ENCODE data around the gene MPG. TPM values are rescaled to one million over a fixed set of nuclear protein-coding genes. Genes with fewer than 3 reads are reported as not detected.
"Not testable (repeated sequence)": the region's sequence is repeated elsewhere in the genome, so short reads cannot be mapped to it uniquely, and the experiment has no call there.

The MPG gene
- total RNA-seq, 1 experiment from 2014 or later = 32.6 TPM

- RAD21 ChIA-PET (ENCODE audit: low non-redundant PET in 1 of 2, low total read pairs in 2 of 2, uncharacterized antibody in 2 of 2, unreplicated experiment in 2 of 2) = interaction anchor here in 1 of 2 experiments (1.4 kb wide), 1 partner anchor 9 kb away, joined by 3 read pairs; the partner anchor contains the start of genes POLR3K and SNRNP25
- POLR2A ChIA-PET = no interaction called here
- Histone ChIP-seq H2AFZ (ENCODE audit: low read depth, low read length, poor library complexity, severe bottlenecking) (no peak overlapping the region), H3K9me2 (ENCODE audit: insufficient read depth) (no peaks in the 10 kb centered on the region), H3K27me3 (ENCODE audit: insufficient read depth, low read length) (no peaks in the 10 kb centered on the region), H3K9ac (ENCODE audit: low read length) (no peak overlapping the region), H3K4me1 (ENCODE audit: control insufficient read depth in 1 of 2, insufficient read depth in 2 of 2, low read length in 2 of 2) (no peaks in the 10 kb centered on the region; a peak in 1 of 4 replicates), H3K79me2 (ENCODE audit: insufficient read depth, low read length) (peaks cover 6% of the 10 kb centered on the region; the same call in 1 of the 2 replicates), H3K9me3 (ENCODE audit: control insufficient read depth in 1 of 2, insufficient read depth in 1 of 2, low read depth in 1 of 2, low read length in 2 of 2) (no peaks in the 10 kb centered on the region), H3K4me2 (ENCODE audit: low read length) (no peak overlapping the region), H3K36me3 (ENCODE audit: control insufficient read depth in 1 of 2, insufficient read depth in 2 of 2, low read length in 2 of 2) (peaks cover 0 to 14% of the 10 kb centered on the region in 2 experiments; a peak in 2 of 4 replicates), H4K20me1 (ENCODE audit: insufficient read depth) (no peaks in the 10 kb centered on the region), H3K4me3 (replicated peaks in 1 of 2; ENCODE audit: low read depth in 1 of 2, low read length in 2 of 2) (no peak overlapping the region), H3K27ac (ENCODE audit: low read depth, low read length) (no peak overlapping the region)
- intact Hi-C loops (cut with micrococcal nuclease) = no loop called here
- no peak for DNase-seq (ENCODE audit: low read depth, low spot score)
- ATAC-seq = no peak
- CTCF ChIA-PET = no interaction called here
- TF ChIP-seq EZH2 (IDR thresholded peaks at IDR 0.05) = no peak
- TF ChIP-seq CEBPB (IDR thresholded peaks at IDR 0.05; ENCODE audit: low read depth) = no peak
- no TSS peak for BruUV-seq (replicated peaks)
Measured at GRCh38 chr16:44655-45054, 33.4 kb upstream of the MPG start.

- H3K27me3 ChIP-seq (ENCODE audit: insufficient read depth, low read length) = no peaks in the 10 kb centered on the region
- no peak overlapping the region for H3K27ac ChIP-seq (ENCODE audit: low read depth, low read length)
- H4K20me1 ChIP-seq (ENCODE audit: insufficient read depth) = no peaks in the 10 kb centered on the region
- ATAC-seq (no peak), DNase-seq (ENCODE audit: low read depth, low spot score) (no peak)
- no peaks in the 10 kb centered on the region for H3K9me3 ChIP-seq (ENCODE audit: control insufficient read depth in 1 of 2, insufficient read depth in 1 of 2, low read depth in 1 of 2, low read length in 2 of 2)
- RAD21 ChIA-PET (ENCODE audit: low non-redundant PET in 1 of 2, low total read pairs in 2 of 2, uncharacterized antibody in 2 of 2, unreplicated experiment in 2 of 2) = interaction anchor here in 1 of 2 experiments (1.4 kb wide), 1 partner anchor 8 kb away, joined by 3 read pairs; the partner anchor contains the start of genes POLR3K and SNRNP25
- H3K36me3 ChIP-seq (ENCODE audit: control insufficient read depth in 1 of 2, insufficient read depth in 2 of 2, low read length in 2 of 2) = peaks cover 0 to 14% of the 10 kb centered on the region in 2 experiments; a peak in 2 of 4 replicates
- no peak for TF ChIP-seq CBX3 (IDR thresholded peaks at IDR 0.05; ENCODE audit: low read depth)
- H3K4me3 ChIP-seq (replicated peaks in 1 of 2; ENCODE audit: low read depth in 1 of 2, low read length in 2 of 2) = no peak overlapping the region
- BruUV-seq (replicated peaks) = no TSS peak
- POLR2A ChIA-PET = no interaction called here
- intact Hi-C loops (cut with micrococcal nuclease) = no loop called here
- CTCF ChIA-PET = no interaction called here
- H3K79me2 ChIP-seq (ENCODE audit: insufficient read depth, low read length) = peaks cover 12% of the 10 kb centered on the region; the same call in 1 of the 2 replicates
- H3K4me1 ChIP-seq (ENCODE audit: control insufficient read depth in 1 of 2, insufficient read depth in 2 of 2, low read length in 2 of 2) = no peaks in the 10 kb centered on the region
- no peaks in the 10 kb centered on the region for H3K9me2 ChIP-seq (ENCODE audit: insufficient read depth)
- no peak overlapping the region for H3K9ac ChIP-seq (ENCODE audit: low read length)
- H2AFZ ChIP-seq (ENCODE audit: low read depth, low read length, poor library complexity, severe bottlenecking) = no peak overlapping the region
- H3K4me2 ChIP-seq (ENCODE audit: low read length) = no peak overlapping the region
Measured at GRCh38 chr16:45454-45853, 32.6 kb upstream of the MPG start.

GRCh38 chr16:46510-46909 is 31.5 kb upstream of the MPG start:
- H2AFZ ChIP-seq (ENCODE audit: low read depth, low read length, poor library complexity, severe bottlenecking); H3K9ac ChIP-seq (ENCODE audit: low read length); POLR2A ChIA-PET; H3K27me3 ChIP-seq (ENCODE audit: insufficient read depth, low read length); H3K4me1 ChIP-seq (ENCODE audit: control insufficient read depth in 1 of 2, insufficient read depth in 2 of 2, low read length in 2 of 2); BruUV-seq (replicated peaks); H3K4me3 ChIP-seq (replicated peaks in 1 of 2; ENCODE audit: low read depth in 1 of 2, low read length in 2 of 2); CTCF ChIA-PET; intact Hi-C loops (cut with micrococcal nuclease); ATAC-seq; H3K4me2 ChIP-seq (ENCODE audit: low read length); H4K20me1 ChIP-seq (ENCODE audit: insufficient read depth); H3K9me3 ChIP-seq (ENCODE audit: control insufficient read depth in 1 of 2, insufficient read depth in 1 of 2, low read depth in 1 of 2, low read length in 2 of 2); H3K27ac ChIP-seq (ENCODE audit: low read depth, low read length); H3K9me2 ChIP-seq (ENCODE audit: insufficient read depth); DNase-seq (ENCODE audit: low read depth, low spot score); RAD21 ChIA-PET (ENCODE audit: low non-redundant PET in 1 of 2, low total read pairs in 2 of 2, uncharacterized antibody in 2 of 2, unreplicated experiment in 2 of 2): not testable (repeated sequence)
- Histone ChIP-seq H3K79me2 (ENCODE audit: insufficient read depth, low read length) (peaks cover 22% of the 10 kb centered on the region), H3K36me3 (ENCODE audit: control insufficient read depth in 1 of 2, insufficient read depth in 2 of 2, low read length in 2 of 2) (peaks cover 0 to 14% of the 10 kb centered on the region in 2 experiments; a peak in 3 of 4 replicates)
